Ishikawa (cell line): ENCODE results near the gene ARPC5.

ENCODE experiments used
- CREB1 ChIP-seq: IDR thresholded peaks from 2 replicates; pipeline ENCODE4 v1.6.1; 2012; ENCODE audit warnings: low read depth
- TF ChIP-seq, protein P1 (sequence below): IDR thresholded peaks from 2 replicates; pipeline ENCODE4 v1.6.1; 2012
- TF ChIP-seq, protein P2 (sequence below): IDR thresholded peaks from 2 replicates; pipeline ENCODE4 v1.6.1; 2012; ENCODE audit warnings: low read depth, mild to moderate bottlenecking

DNA sequence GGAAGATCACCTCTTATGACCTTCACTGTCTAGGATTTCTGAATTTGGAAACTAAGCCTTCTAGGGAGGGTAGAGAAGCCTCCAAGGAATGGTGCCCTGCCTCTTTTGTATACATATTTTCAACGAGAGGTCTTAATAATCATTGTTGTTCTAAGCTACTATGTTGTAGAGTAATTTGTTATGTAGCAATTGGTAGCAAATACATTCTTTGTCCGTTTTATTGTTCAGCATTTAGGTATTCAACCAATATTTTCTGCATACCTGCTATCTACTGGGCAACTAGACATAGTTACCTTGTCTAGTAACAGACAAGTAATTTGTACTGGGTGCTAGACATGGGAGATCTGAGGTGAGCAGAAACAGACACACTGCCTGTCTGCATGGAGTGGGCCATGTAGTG is 24.6 kb downstream of the ARPC5 start:
- TF ChIP-seq, protein P1, sequence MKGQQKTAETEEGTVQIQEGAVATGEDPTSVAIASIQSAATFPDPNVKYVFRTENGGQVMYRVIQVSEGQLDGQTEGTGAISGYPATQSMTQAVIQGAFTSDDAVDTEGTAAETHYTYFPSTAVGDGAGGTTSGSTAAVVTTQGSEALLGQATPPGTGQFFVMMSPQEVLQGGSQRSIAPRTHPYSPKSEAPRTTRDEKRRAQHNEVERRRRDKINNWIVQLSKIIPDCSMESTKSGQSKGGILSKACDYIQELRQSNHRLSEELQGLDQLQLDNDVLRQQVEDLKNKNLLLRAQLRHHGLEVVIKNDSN, result no peak
- TF ChIP-seq, protein P2, sequence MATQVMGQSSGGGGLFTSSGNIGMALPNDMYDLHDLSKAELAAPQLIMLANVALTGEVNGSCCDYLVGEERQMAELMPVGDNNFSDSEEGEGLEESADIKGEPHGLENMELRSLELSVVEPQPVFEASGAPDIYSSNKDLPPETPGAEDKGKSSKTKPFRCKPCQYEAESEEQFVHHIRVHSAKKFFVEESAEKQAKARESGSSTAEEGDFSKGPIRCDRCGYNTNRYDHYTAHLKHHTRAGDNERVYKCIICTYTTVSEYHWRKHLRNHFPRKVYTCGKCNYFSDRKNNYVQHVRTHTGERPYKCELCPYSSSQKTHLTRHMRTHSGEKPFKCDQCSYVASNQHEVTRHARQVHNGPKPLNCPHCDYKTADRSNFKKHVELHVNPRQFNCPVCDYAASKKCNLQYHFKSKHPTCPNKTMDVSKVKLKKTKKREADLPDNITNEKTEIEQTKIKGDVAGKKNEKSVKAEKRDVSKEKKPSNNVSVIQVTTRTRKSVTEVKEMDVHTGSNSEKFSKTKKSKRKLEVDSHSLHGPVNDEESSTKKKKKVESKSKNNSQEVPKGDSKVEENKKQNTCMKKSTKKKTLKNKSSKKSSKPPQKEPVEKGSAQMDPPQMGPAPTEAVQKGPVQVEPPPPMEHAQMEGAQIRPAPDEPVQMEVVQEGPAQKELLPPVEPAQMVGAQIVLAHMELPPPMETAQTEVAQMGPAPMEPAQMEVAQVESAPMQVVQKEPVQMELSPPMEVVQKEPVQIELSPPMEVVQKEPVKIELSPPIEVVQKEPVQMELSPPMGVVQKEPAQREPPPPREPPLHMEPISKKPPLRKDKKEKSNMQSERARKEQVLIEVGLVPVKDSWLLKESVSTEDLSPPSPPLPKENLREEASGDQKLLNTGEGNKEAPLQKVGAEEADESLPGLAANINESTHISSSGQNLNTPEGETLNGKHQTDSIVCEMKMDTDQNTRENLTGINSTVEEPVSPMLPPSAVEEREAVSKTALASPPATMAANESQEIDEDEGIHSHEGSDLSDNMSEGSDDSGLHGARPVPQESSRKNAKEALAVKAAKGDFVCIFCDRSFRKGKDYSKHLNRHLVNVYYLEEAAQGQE, result no peak
- TF ChIP-seq CREB1, result no peak
